HG03108 (cell line): ENCODE measurements around the gene ASCL1.

ENCODE experiments used
- ATAC-seq: cut with Tn5 transposase; IDR thresholded peaks from one replicate; pipeline ENCODE4 v1.9.1; 2021; ENCODE audit warnings: moderate library complexity; ENCODE audit not compliant: unreplicated experiment

Gene ASCL1

DNA sequence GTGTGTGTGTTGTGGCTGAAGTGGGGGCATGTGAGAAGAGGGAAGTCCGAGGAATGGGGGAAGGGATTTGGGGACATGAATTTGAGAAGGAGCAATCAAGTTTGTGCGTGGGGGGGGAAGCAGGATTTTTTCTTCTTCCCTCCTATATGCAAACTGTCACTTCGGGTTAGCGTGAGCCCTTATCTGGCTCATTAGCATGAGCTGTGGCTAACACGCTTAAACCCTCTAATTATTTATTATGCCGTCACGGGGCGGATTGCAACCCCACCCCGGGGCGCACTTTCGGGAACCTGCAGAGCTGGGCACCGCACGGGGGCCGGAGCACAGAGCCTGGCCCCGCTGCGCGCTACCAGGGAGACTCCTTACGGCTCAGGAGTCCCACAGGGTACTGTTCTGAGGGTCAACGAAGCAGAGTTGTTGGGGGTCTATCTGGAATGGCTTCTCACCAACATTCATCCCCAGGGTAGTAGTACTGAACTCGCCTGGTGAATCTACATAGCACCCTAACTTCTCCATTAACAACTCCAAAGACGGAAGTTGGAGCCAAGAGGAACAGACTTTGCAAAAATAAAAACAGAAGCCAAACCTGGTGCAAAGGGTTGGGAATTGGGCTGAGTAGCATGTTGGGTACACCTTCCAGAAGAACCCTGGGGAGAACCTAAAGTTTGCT is 6.4 kb upstream of the ASCL1 start:
- no peak for ATAC-seq

DNA sequence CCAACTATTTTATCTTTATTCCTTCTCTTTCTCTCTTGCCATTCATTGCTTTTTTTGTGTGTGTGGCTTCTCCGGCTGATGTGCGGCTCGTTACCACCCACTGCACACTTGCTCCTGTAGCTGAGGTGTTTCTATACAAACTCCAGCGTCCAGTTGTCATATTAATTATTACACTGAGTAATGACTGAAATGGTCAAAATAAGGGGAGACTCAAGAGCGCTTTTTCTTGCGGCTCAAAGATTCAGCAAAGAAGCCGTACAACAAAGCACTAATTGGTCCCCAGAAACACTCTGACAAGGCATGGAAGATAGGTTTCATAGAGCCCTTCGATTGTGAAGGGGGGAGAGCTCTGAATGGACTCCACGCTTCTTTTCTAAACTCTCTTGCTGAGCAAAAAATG is 5.6 kb upstream of the ASCL1 start:
- no peak for ATAC-seq

- ATAC-seq, result no peak
These were observed 4.3 kb upstream of the ASCL1 start for GRCh38 chr12:102953221-102953620.

- ATAC-seq, result no peak
These were observed 3.3 kb upstream of the ASCL1 start for GRCh38 chr12:102954134-102954533.

DNA sequence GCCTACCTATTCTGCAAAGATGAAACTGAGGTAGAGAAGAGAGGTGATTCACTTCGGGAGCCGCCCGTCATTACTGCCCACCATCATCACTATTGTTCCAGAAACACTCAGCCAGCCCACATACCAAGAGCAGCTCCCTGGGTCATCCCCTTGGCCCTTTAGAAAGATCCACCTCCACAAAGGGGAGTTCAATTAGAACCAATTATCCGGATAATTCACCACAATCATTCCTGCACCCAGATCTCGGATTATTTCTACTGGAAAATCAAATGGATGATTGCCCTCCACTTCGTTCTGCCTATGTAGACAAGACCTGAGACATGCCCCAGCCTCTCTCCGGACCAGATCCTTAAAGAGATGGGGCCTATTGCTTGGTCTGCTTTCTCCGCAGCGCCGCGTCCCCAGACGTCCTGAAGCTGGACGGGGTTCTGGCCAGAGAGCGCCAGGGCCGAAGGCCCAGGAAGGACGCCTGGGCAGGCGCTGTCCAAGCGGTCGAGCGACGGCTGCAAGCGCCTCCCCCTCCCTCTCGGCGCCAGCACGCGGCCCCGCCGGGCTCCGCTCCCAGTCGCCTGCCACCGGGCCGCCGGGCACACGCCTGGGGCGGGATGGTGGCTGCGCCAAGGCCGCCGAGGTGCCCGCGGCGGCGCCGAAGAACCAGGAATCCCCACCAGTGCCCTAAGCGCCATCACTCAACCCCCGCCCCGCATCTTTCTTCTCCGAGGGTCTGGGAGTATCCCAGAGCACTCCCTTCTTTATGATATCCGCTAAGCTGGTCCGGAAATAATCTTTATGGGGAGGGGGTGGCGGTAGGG is 1.3 kb upstream of the ASCL1 start:
- ATAC-seq, result no peak

DNA sequence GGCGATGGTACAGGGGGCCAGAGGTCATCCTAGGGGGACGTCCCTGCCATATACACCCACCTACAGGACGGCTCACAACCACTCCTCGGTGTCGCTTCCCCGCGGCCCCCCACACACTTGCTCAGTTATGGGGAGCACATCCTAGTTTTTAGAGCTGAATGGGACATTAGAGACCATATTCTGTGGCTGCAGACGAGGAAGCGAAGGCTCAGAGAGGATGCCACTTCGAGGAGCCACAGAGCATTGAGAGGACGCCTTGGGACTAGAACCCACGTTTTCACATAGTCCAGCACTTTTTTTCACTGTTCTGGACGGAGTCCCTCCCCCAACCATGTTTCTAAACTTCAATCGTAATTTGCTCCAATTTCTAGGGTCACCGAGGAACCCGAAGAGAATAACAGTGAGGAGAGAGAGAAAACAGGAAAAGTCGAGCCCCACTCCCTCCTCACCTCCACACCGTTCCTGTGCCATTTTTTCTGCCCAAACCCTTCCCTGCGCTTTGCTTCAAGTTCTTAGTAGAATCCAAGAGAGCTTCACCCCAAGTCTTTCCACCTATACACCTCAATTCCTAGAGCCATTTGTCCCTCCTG is 641 bp upstream of the ASCL1 start:
- no peak for ATAC-seq

GRCh38 chr12:102958073-102958829 is 777 bp downstream of the ASCL1 start:
- peak; percentile 63 for ATAC-seq

DNA sequence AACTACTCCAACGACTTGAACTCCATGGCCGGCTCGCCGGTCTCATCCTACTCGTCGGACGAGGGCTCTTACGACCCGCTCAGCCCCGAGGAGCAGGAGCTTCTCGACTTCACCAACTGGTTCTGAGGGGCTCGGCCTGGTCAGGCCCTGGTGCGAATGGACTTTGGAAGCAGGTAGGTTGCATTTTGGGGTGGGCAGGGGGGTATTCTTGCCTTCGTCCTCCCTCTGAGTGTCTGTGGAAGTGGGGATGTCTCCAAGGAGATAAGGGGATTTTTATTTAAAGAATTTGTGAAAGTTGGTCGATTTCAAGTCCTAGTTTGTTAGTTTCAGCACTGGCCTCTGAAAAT is 1.3 kb downstream of the ASCL1 start:
- ATAC-seq, result no peak

DNA sequence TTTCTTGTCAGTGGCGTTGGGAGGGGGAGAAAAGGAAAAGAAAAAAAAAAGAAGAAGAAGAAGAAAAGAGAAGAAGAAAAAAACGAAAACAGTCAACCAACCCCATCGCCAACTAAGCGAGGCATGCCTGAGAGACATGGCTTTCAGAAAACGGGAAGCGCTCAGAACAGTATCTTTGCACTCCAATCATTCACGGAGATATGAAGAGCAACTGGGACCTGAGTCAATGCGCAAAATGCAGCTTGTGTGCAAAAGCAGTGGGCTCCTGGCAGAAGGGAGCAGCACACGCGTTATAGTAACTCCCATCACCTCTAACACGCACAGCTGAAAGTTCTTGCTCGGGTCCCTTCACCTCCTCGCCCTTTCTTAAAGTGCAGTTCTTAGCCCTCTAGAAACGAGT is 1.9 kb downstream of the ASCL1 start:
- ATAC-seq, result no peak

GRCh38 chr12:102960766-102961465 is 3.4 kb downstream of the ASCL1 start:
- ATAC-seq, result no peak

GRCh38 chr12:102961466-102961855 is 4.0 kb downstream of the ASCL1 start:
- no peak for ATAC-seq

DNA sequence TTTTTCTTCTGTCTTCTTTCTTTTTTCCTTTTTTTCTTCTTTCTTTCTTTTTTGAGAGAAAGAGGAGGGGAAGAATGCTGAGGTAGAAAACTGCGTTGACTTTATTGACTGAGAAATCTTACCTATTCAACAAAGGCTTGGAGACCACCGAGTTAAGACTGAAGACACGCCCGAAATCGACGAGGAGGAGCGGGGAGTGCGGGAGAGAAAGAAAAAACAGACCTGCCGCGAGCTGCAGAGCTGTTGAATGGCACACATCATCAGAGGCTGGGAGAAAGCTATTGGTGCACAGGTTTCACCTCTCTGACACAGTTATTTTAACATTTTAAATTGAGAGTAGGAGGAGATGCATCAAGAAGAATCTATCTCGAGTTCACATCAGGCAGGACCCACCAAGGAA is 5.1 kb downstream of the ASCL1 start:
- ATAC-seq, result no peak

- ATAC-seq, result no peak
These were observed 5.5 kb downstream of the ASCL1 start for GRCh38 chr12:102962986-102963385.

DNA sequence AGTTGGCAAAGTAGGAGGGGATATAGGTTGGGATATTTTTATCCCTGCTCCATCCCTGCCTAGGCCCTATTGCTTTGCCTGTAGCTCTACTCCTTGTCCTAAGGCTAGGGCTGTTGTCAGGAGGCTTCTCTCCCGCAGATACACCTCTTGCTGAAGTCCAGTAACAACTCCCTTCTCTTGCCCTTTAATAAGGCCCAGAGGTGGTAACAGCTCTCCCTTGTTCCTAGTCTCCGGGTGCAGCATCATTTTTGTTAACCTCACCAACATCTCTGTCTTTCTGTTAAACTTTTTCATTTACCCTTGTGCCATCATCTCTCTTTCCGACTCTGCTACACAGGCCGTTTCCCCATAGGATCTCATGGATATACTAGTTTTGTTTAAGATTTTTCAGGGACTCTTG is 6.3 kb downstream of the ASCL1 start:
- ATAC-seq, result no peak

- ATAC-seq, result no peak
These were observed 7.4 kb downstream of the ASCL1 start for GRCh38 chr12:102964872-102965271.

DNA sequence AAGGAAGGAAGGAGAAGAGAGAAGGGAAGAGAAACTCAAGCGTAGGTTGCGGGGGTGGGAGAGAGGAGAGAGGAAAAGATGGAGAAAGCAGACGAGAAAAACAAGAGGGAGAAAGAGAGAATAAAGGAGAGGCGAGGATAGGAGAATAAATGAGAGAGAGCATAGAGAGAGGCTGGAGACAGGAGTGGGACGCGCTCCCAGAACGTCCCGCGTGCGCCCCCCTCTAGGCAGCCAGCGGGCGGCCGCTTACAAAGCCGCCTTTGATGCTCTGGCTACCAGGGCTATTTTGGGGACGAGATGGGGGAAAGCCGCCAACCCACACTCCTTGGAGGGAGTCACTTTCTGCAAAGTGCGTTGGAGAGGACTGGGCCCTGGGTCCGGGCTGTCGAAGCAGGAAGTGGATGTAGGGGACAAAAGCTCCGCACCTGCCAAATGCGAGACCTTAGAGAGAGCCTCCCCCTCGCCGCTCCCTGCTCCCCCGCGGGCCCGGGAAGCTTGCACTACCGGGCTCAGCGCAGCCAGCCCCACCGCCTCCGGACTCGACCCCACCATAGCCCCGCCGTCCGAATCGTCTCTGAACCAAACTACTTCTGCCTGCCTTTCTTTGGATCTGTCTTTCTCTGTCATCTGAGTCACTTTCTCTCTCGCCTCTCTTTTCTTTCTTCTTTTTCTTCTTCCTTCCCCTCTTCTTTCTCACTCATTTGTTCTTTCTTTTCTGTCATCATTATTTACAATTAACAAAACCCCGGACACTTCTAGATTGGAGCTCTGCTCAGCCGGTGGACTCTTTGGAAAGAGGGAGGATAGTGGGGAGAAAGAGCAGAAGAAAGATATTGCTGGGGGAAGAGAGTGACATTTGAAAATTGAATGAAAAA is 8.0 kb downstream of the ASCL1 start:
- no peak for ATAC-seq

DNA sequence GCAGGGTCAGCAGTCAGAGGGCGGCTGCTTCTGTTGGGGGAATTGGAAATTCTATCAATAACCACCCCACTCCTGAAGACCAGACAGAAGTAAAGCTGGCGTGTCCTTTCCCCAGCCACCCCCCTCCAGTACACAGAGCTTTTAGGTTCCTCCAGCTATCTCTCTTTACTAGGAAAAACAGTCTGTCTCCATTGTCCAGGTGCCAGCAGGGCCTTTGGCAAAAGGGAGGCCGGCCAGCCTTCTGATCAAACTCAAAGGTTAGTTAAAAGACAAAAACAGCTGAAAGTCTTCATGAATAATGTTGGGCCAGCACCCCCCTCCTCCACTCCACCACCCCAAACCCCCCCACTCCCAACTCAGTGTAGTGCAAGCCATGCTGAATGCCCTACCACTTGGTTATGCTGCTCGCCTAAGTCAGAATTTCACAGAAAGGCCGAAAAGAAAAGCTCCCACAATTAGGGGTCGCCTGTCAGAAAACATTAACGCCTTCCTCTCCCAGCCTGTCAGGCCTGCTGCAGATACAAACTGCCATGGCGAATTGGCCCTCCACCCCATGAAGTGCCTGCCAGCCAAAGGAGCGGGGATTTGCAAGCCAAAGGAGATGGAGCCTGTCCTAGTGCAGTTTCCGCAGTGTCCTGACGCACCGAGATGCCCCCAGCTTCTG is 8.9 kb downstream of the ASCL1 start:
- no peak for ATAC-seq

GRCh38 chr12:102970780-102971179 is 13.3 kb downstream of the ASCL1 start:
- no peak for ATAC-seq

- ATAC-seq, result no peak
These were observed 13.8 kb downstream of the ASCL1 start for GRCh38 chr12:102971227-102971626.

- ATAC-seq, result no peak
These were observed 16.1 kb downstream of the ASCL1 start for GRCh38 chr12:102973583-102973982.
